ENCODE measurements around the gene PRRT1.

The PRRT1 gene

DNA sequence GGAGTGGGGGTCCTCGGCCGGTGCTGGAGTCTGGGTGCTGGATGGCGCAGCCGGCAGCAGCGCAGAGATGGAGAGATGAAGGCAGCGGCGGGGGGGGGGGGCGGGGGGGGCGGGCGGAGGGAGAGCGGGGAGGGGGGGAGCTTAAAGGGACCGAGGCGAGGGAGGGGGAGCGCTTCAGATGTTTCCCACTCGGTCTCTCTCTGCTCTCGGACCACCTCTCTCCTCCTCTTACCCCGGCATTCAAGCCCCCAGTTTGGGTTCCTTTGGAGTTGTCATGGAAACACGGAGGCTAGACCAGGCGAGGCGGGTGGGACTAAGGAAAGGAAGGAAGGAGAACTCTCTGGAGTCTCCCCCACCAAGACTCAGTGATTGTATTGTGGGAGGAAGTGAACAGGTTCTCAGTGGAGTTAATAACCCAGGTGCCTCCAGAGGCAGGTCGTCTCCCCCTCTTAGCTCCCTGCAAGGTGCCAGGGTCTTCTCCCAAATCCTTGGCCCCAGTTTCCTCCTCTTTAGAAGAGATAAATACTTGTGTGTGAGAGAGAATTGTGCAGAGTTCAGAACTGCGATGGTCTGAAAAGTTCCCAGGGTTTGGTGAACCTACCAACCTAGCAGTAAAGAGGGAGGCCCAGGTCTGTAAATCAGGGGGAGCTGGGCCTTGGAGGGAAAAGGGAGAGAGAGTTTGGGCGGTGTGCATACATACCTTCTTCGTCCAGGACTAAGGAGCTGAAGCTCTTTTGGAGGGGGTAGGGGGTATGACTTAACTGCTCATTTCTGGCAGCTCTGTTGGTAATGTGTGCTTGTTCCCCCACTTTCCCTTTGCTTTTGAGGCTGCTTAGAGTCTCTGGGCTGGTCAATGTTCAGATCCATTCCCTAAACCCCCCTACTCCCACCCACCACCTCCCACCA lies at the start of gene PRRT1:
PRRT1 (minus strand) TSS at position 77 of the 906 bp plus-strand sequence. CDS start 112 bp downstream, outside the sequence.
- TF ChIP-seq, protein P1, sequence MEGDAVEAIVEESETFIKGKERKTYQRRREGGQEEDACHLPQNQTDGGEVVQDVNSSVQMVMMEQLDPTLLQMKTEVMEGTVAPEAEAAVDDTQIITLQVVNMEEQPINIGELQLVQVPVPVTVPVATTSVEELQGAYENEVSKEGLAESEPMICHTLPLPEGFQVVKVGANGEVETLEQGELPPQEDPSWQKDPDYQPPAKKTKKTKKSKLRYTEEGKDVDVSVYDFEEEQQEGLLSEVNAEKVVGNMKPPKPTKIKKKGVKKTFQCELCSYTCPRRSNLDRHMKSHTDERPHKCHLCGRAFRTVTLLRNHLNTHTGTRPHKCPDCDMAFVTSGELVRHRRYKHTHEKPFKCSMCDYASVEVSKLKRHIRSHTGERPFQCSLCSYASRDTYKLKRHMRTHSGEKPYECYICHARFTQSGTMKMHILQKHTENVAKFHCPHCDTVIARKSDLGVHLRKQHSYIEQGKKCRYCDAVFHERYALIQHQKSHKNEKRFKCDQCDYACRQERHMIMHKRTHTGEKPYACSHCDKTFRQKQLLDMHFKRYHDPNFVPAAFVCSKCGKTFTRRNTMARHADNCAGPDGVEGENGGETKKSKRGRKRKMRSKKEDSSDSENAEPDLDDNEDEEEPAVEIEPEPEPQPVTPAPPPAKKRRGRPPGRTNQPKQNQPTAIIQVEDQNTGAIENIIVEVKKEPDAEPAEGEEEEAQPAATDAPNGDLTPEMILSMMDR (IDR thresholded peaks at IDR 0.05): no peak

- TF ChIP-seq, protein P1 (IDR thresholded peaks at IDR 0.05): no peak
Observed at GRCh38 chr6:32200711-32201475, 49.2 kb upstream of the PRRT1 start.

- TF ChIP-seq, protein P1 (IDR thresholded peaks at IDR 0.05): no peak
Observed at GRCh38 chr6:32198866-32199265, 47.1 kb upstream of the PRRT1 start.

GRCh38 chr6:32198345-32198696 lies 46.6 kb upstream of the PRRT1 start:
- TF ChIP-seq, protein P1 (IDR thresholded peaks at IDR 0.05): no peak

GRCh38 chr6:32196682-32197616 lies 45.2 kb upstream of the PRRT1 start:
- TF ChIP-seq, protein P1 (IDR thresholded peaks at IDR 0.05): no peak

GRCh38 chr6:32195902-32196681 lies 44.4 kb upstream of the PRRT1 start:
- TF ChIP-seq, protein P1 (IDR thresholded peaks at IDR 0.05): no peak

Measured in LNCAP (cell line).